H1 (cell line): ENCODE measurements around the gene DPPA4. TPM values are rescaled to one million over a fixed set of nuclear protein-coding genes. Genes with fewer than 3 reads are reported as not detected.

Experiments used
- CTCF ChIA-PET: fragments of 300-600 bp; sonication (Branson Sonifier 250); formaldehyde crosslinking; loops from one replicate; lab custom pipeline; 2021; ENCODE audit not compliant: partially characterized antibody; lab: Charles Lee
- POLR2A ChIA-PET: fragments of 300-600 bp; sonication (Branson Sonifier 250); formaldehyde crosslinking; loops from one replicate; lab custom pipeline; 2021; ENCODE audit warnings: inconsistent platforms; ENCODE audit not compliant: partially characterized antibody; lab: Charles Lee
- DNase-seq, 2 experiments: peaks; one replicate each; pipeline versions ENCODE4 v3.0.0 to v3.0.0-alpha.2; 2010 to 2022; ENCODE audit warnings: low spot score in 2 of 2, low read depth in 1 of 2, mixed read lengths in 1 of 2
- FAIRE-seq: peaks from 2 replicates; lab custom pipeline; 2011; peaks lifted over from hg19 to GRCh38; lab: Jason Lieb, UNC
- H2AFZ ChIP-seq: 2 replicates; pipeline ENCODE4 v1.8.1; 2012; ENCODE audit warnings: low read length, inconsistent platforms
- H2AK5ac ChIP-seq: 2 replicates; pipeline ENCODE4 v1.6.1; 2013; ENCODE audit warnings: low read depth, low read length
- H2BK120ac ChIP-seq: replicated peaks from 2 replicates; pipeline ENCODE3; 2013; ENCODE audit warnings: low read depth, low read length, inconsistent platforms
- H2BK12ac ChIP-seq: 2 replicates; pipeline ENCODE4 v1.6.1; 2013; ENCODE audit warnings: low read depth, low read length
- H2BK15ac ChIP-seq: 2 replicates; pipeline ENCODE4 v1.6.1; 2013; ENCODE audit warnings: low read length
- H2BK20ac ChIP-seq: 2 replicates; pipeline ENCODE4 v1.6.1; 2013; ENCODE audit warnings: low read length
- H2BK5ac ChIP-seq: 2 replicates; pipeline ENCODE4 v1.6.1; 2013; ENCODE audit warnings: low read depth, low read length
- H3K14ac ChIP-seq: 2 replicates; pipeline ENCODE4 v1.6.1; 2013; ENCODE audit warnings: inconsistent platforms; ENCODE audit not compliant: insufficient read length
- H3K18ac ChIP-seq: 2 replicates; pipeline ENCODE4 v1.6.1; 2013; ENCODE audit warnings: low read length; ENCODE audit errors: extremely low read depth
- H3K23ac ChIP-seq: 2 replicates; pipeline ENCODE4 v1.6.1; 2013; ENCODE audit warnings: inconsistent platforms; ENCODE audit not compliant: insufficient read length
- H3K23me2 ChIP-seq: 2 replicates; pipeline ENCODE4 v1.6.1; 2013; ENCODE audit warnings: low read depth, low read length
- H3K27ac ChIP-seq: 2 replicates; pipeline ENCODE4 v1.6.1; 2011; ENCODE audit warnings: low read depth, low read length, inconsistent platforms
- H3K27me3 ChIP-seq, 4 experiments: replicated peaks in 1 of 4; 1 replicate in 1 of 4; 2 replicates in 3 of 4; pipeline versions ENCODE4 v1.6.1 to v1.8.1; 2011 to 2013; ENCODE audit warnings: low read length in 3 of 4, mild to moderate bottlenecking in 3 of 4, inconsistent platforms in 2 of 4, mixed read lengths in 2 of 4, moderate library complexity in 1 of 4; ENCODE audit not compliant: control insufficient read depth in 3 of 4, insufficient read depth in 3 of 4; ENCODE audit errors: extremely low read depth in 1 of 4
- H3K36me3 ChIP-seq, 4 experiments: 2 replicates each; pipeline versions ENCODE4 v1.6.1 to v1.8.1; 2011 to 2013; ENCODE audit warnings: mild to moderate bottlenecking in 4 of 4, low read length in 3 of 4, moderate library complexity in 2 of 4, control low read depth in 1 of 4, inconsistent platforms in 1 of 4; ENCODE audit not compliant: insufficient read depth in 4 of 4, control insufficient read depth in 2 of 4
- H3K4ac ChIP-seq: replicated peaks from 2 replicates; pipeline ENCODE3; 2013; ENCODE audit warnings: low read length, low read depth, mixed read lengths, inconsistent platforms; ENCODE audit not compliant: insufficient read length
- H3K4me1 ChIP-seq, 4 experiments: replicated peaks in 1 of 4; 1 replicate in 1 of 4; 2 replicates in 3 of 4; pipeline versions ENCODE4 v1.6.1 to v1.8.1; 2011 to 2013; ENCODE audit warnings: low read length in 3 of 4, inconsistent platforms in 2 of 4, mixed read lengths in 1 of 4; ENCODE audit not compliant: insufficient read depth in 4 of 4, control insufficient read depth in 3 of 4
- H3K4me2 ChIP-seq, 2 experiments: 2 replicates each; pipeline versions ENCODE4 v1.6.1 to v1.8.1; 2011 to 2013; ENCODE audit warnings: low read depth in 2 of 2, low read length in 2 of 2, control low read depth in 1 of 2, inconsistent platforms in 1 of 2, mild to moderate bottlenecking in 1 of 2; ENCODE audit not compliant: insufficient read depth in 1 of 2
- H3K4me3 ChIP-seq, 4 experiments: fragments of 200-600, 300-600 bp in 1 of 4; sonication (generic), shearing (Covaris generic), sonication (Bioruptor Twin) in 1 of 4; 2 replicates each; pipeline versions ENCODE4 v1.5.1 to v1.8.1; 2011 to 2016; ENCODE audit warnings: low read length in 4 of 4, low read depth in 3 of 4, control low read depth in 2 of 4, inconsistent platforms in 2 of 4, mild to moderate bottlenecking in 2 of 4, mixed read lengths in 1 of 4, moderate library complexity in 1 of 4; ENCODE audit not compliant: insufficient read depth in 2 of 4; ENCODE audit errors: extremely low read depth in 1 of 4
- H3K56ac ChIP-seq: replicated peaks from 2 replicates; pipeline ENCODE3; 2013; ENCODE audit warnings: low read depth, mild to moderate bottlenecking, mixed read lengths, low read length, inconsistent platforms; ENCODE audit not compliant: insufficient read length
- H3K79me1 ChIP-seq: 2 replicates; pipeline ENCODE4 v1.6.1; 2013; ENCODE audit warnings: low read depth, low read length, control low read depth
- H3K79me2 ChIP-seq, 2 experiments: 2 replicates each; pipeline versions ENCODE4 v1.6.1 to v1.8.1; 2012 to 2013; ENCODE audit warnings: low read length in 2 of 2, mild to moderate bottlenecking in 2 of 2, inconsistent platforms in 1 of 2; ENCODE audit not compliant: insufficient read depth in 2 of 2, control insufficient read depth in 1 of 2
- H3K9ac ChIP-seq, 4 experiments: replicated peaks in 1 of 4; 1 replicate in 1 of 4; 2 replicates in 3 of 4; pipeline versions ENCODE4 v1.6.1 to v1.8.1; 2011 to 2013; ENCODE audit warnings: low read depth in 3 of 4, low read length in 3 of 4, control low read depth in 2 of 4, mild to moderate bottlenecking in 2 of 4, moderate library complexity in 2 of 4, inconsistent platforms in 1 of 4; ENCODE audit errors: extremely low read depth in 1 of 4
- H3K9me3 ChIP-seq, 2 experiments: 2 replicates each; pipeline versions ENCODE4 v1.6.1 to v1.8.1; 2012 to 2013; ENCODE audit warnings: mild to moderate bottlenecking in 2 of 2, moderate library complexity in 2 of 2, control low read depth in 1 of 2, inconsistent platforms in 1 of 2, low read depth in 1 of 2, low read length in 1 of 2, mixed read lengths in 1 of 2; ENCODE audit not compliant: insufficient read depth in 2 of 2
- H4K20me1 ChIP-seq, 2 experiments: replicated peaks in 1 of 2; 2 replicates each; pipeline versions ENCODE3 to v1.8.1; 2011 to 2013; ENCODE audit warnings: inconsistent platforms in 2 of 2, low read length in 2 of 2, mild to moderate bottlenecking in 1 of 2; ENCODE audit not compliant: insufficient read depth in 2 of 2, control insufficient read depth in 1 of 2
- H4K5ac ChIP-seq: 2 replicates; pipeline ENCODE4 v1.6.1; 2013; ENCODE audit warnings: low read length, low read depth, mixed read lengths, inconsistent platforms; ENCODE audit not compliant: insufficient read length
- H4K8ac ChIP-seq: 2 replicates; pipeline ENCODE4 v1.8.0; 2013; ENCODE audit warnings: mild to moderate bottlenecking, moderate library complexity, low read length, inconsistent platforms; ENCODE audit not compliant: insufficient read depth; ENCODE audit errors: extremely low read depth
- H4K91ac ChIP-seq: replicated peaks from 2 replicates; pipeline ENCODE3; 2013; ENCODE audit warnings: low read length, mixed read lengths, inconsistent platforms; ENCODE audit not compliant: insufficient read length
- ASH2L ChIP-seq: fragments of 200-600, 300-600 bp; sonication (generic); IDR thresholded peaks from one replicate; pipeline ENCODE4 v1.7.1; 2017; ENCODE audit warnings: low read length
- RBBP5 ChIP-seq: IDR thresholded peaks from 2 replicates; pipeline ENCODE4 v1.7.1; 2012; ENCODE audit warnings: low read depth, mild to moderate bottlenecking, inconsistent platforms, low read length, moderate library complexity, borderline replicate concordance
- SIRT6 ChIP-seq: IDR thresholded peaks from one replicate; pipeline ENCODE4 v1.7.1; 2012; ENCODE audit warnings: low read length, inconsistent platforms
- SRF ChIP-seq: IDR thresholded peaks from 2 replicates; pipeline ENCODE4 v1.6.1; 2011; ENCODE audit warnings: mild to moderate bottlenecking, low read depth, low read length, moderate library complexity
- YY1 ChIP-seq: IDR thresholded peaks from 2 replicates; pipeline ENCODE4 v1.6.1; 2011; ENCODE audit warnings: low read depth, mild to moderate bottlenecking, low read length
- WGBS, 2 experiments: shearing (Covaris generic) in 1 of 2; methylation state at CpG; one replicate each; pipeline versions ENCODE4 v1.1.6 to v1.1.7; 2013 to 2015; ENCODE audit warnings: low lambda C conversion rate in 2 of 2, mixed read lengths in 2 of 2, inconsistent platforms in 1 of 2, low coverage in 1 of 2, missing lambda C conversion rate in 1 of 2; ENCODE audit not compliant: insufficient replicate concordance in 2 of 2, insufficient coverage in 1 of 2, insufficient read length in 1 of 2; ENCODE audit errors: extremely low coverage in 1 of 2, missing lambda C conversion rate in 1 of 2; 5-methylcytosine and 5-hydroxymethylcytosine counted together
- polyA plus RNA-seq, 7 experiments: library from polyadenylated mRNA; depleted of rRNA in 3 of 7; stranded (reverse) in 5 of 7; unstranded in 2 of 7; fragments of >200 nt in 5 of 7; fragments of 200-250 nt in 2 of 7; gene quantifications; 1 replicate in 5 of 7; 2 replicates in 1 of 7; 4 replicates in 1 of 7; pipeline versions ENCODE4 v1.2.1 to v1.2.3, GENCODE V29; 2011 to 2013; ENCODE audit warnings: missing spikeins in 2 of 7, mixed read lengths in 2 of 7
- total RNA-seq: library from RNA; stranded (reverse); fragmentation: NEBNext Ultra II Directional; extraction: Animal tissue kit (Norgen Biotek cat#: 25700); gene quantifications from 2 replicates; pipeline ENCODE4 v1.2.1, GENCODE V29; 2021

The DPPA4 gene
- total and polyA plus RNA-seq, 2 of the 8 experiments (the other 6 are each of a cell fraction or from before 2014, with no cell fraction given): 424 to 772 TPM

GRCh38 chr3:109375975-109376374 lies 38.6 kb upstream of the DPPA4 start:
- CTCF ChIA-PET: interaction anchor here (0.6 to 1.1 kb wide), 4 partner anchors 11 to 331 kb away, joined by 3 to 4 read pairs (median 3); no protein-coding TSS in a partner anchor
- no peak for TF ChIP-seq SRF
- TF ChIP-seq SIRT6: no peak
- TF ChIP-seq RBBP5: no peak
- no peak for TF ChIP-seq YY1
- no peak for TF ChIP-seq ASH2L

More at GRCh38 chr3:109375975-109376374, 38.6 kb upstream of the DPPA4 start:
- Histone ChIP-seq H2BK15ac (no peak overlapping the region), H4K91ac (no peak overlapping the region), H3K23ac (no peak overlapping the region), H4K5ac (no peak overlapping the region), H3K36me3 (no peaks in the 10 kb centered on the region; a peak in 1 of 8 replicates), H3K4ac (no peak overlapping the region), H3K18ac (no peak overlapping the region), H3K9me3 (no peaks in the 10 kb centered on the region), H2BK20ac (no peak overlapping the region), H2BK120ac (no peak overlapping the region), H2AK5ac (no peak overlapping the region), H4K20me1 (no peaks in the 10 kb centered on the region), H3K23me2 (no peaks in the 10 kb centered on the region), H3K14ac (no peak overlapping the region), H3K4me1 (no peaks in the 10 kb centered on the region), H3K79me1 (no peaks in the 10 kb centered on the region), H3K27me3 (no peaks in the 10 kb centered on the region), H3K27ac (no peak overlapping the region), H2BK5ac (no peak overlapping the region), H3K4me2 (no peak overlapping the region), H3K79me2 (no peaks in the 10 kb centered on the region), H3K56ac (no peak overlapping the region), H2AFZ (no peak overlapping the region), H3K4me3 (no peak overlapping the region), H3K9ac (no peak overlapping the region), H4K8ac (no peak overlapping the region), H2BK12ac (no peak overlapping the region)
- 100% methylated on average over 1 of the region's 3 CpGs; no CpG with 5 or more reads in 1 of the 2 experiments for WGBS, 2 experiments
- POLR2A ChIA-PET: interaction anchor here (0.6 to 2.1 kb wide), 5 partner anchors 11 to 242 kb away, joined by 3 to 10 read pairs (median 5); partner anchors contain the start of gene DPPA4
- DNase-seq (no peak), FAIRE-seq (no peak)
